HL-60 (cell line): ENCODE measurements around the gene IL3RA.
A peak's percentile ranks its signal among the peaks of the same experiment; 100 is the strongest.

Experiments
- DNase-seq, 2 experiments: peaks; one replicate each; pipeline ENCODE4 v3.0.0-alpha.2; 2010 to 2020; ENCODE audit warnings: low read depth in 1 of 2, low spot score in 1 of 2
- H3K27ac ChIP-seq: fragments of 250-450 bp; sonication (Bioruptor Pico); replicated peaks from 2 replicates; pipeline ENCODE4 v1.5.1; 2020; ENCODE audit warnings: mild to moderate bottlenecking, moderate library complexity
- H3K27me3 ChIP-seq: fragments of 250-450 bp; sonication (Bioruptor Pico); 2 replicates; pipeline ENCODE4 v1.5.1; 2021; ENCODE audit warnings: mild to moderate bottlenecking, moderate library complexity; ENCODE audit not compliant: insufficient read depth, poor library complexity, severe bottlenecking
- H3K4me3 ChIP-seq: replicated peaks from 2 replicates; pipeline ENCODE4 v1.5.1; 2011; ENCODE audit warnings: mild to moderate bottlenecking, control low read depth, low read length; ENCODE audit not compliant: insufficient read depth
- GABPA ChIP-seq: IDR thresholded peaks from 2 replicates; pipeline ENCODE4 v1.6.1; 2012; ENCODE audit warnings: low read depth
- POLR2AphosphoS5 ChIP-seq: IDR thresholded peaks from 2 replicates; pipeline ENCODE4 v1.6.1; 2012; ENCODE audit warnings: low read depth
- REST ChIP-seq: IDR thresholded peaks from 2 replicates; pipeline ENCODE4 v1.6.1; 2012; ENCODE audit warnings: low read depth; ENCODE audit not compliant: insufficient replicate concordance
- SPI1 ChIP-seq: IDR thresholded peaks from 2 replicates; pipeline ENCODE4 v1.6.1; 2012; ENCODE audit warnings: low read depth, mild to moderate bottlenecking, borderline replicate concordance
- long read RNA-seq: library from polyadenylated mRNA; unstranded; transcript quantifications from one replicate; pipeline ENCODE4 v2.0.0, GENCODE V29; 2020
- TF ChIP-seq, protein P1 (sequence below): IDR thresholded peaks from one replicate; pipeline ENCODE4 v1.5.1; 2011; ENCODE audit warnings: low read length, control low read depth, inconsistent platforms; ENCODE audit not compliant: insufficient read depth

The IL3RA gene
- long read RNA-seq, transcript IL3RA-201 (12 exons, 1,706 nt): major isoform, 7 of 14 reads
- long read RNA-seq, partial matches to known transcripts: 0 of 14 reads
- long read RNA-seq, other reads (novel, unspliced or antisense): 7 of 14 reads

- Histone ChIP-seq H3K27ac (peak within 1 kb of the TSS; percentile 64), H3K4me3 (peak within 1 kb of the TSS; percentile 56), H3K27me3 (no peaks in the 10 kb centered on the region)
- TF ChIP-seq, protein P1, sequence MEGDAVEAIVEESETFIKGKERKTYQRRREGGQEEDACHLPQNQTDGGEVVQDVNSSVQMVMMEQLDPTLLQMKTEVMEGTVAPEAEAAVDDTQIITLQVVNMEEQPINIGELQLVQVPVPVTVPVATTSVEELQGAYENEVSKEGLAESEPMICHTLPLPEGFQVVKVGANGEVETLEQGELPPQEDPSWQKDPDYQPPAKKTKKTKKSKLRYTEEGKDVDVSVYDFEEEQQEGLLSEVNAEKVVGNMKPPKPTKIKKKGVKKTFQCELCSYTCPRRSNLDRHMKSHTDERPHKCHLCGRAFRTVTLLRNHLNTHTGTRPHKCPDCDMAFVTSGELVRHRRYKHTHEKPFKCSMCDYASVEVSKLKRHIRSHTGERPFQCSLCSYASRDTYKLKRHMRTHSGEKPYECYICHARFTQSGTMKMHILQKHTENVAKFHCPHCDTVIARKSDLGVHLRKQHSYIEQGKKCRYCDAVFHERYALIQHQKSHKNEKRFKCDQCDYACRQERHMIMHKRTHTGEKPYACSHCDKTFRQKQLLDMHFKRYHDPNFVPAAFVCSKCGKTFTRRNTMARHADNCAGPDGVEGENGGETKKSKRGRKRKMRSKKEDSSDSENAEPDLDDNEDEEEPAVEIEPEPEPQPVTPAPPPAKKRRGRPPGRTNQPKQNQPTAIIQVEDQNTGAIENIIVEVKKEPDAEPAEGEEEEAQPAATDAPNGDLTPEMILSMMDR: no peak
- TF ChIP-seq REST (no peak), POLR2AphosphoS5 (no peak), SPI1 (no peak), GABPA (no peak)
- DNase-seq: peak in 1 of 2 experiments; percentile 87
Measured at GRCh38 chrX:1336331-1336943, at the start of gene IL3RA. Gene IL3RA, plus strand, starts transcription at chrX:1336785. Its CDS starts 4,981 bp downstream, at chrX:1341766.

- H3K27ac ChIP-seq: no peak overlapping the region
- H3K27me3 ChIP-seq: no peaks in the 10 kb centered on the region
- no peak overlapping the region for H3K4me3 ChIP-seq
- TF ChIP-seq POLR2AphosphoS5 (no peak), GABPA (no peak)
- DNase-seq: no peak
Measured at GRCh38 chrX:1289535-1289934, 47.0 kb upstream of the IL3RA start.

GRCh38 chrX:1291110-1291740, 45.4 kb upstream of the IL3RA start:
- no peak overlapping the region for H3K27ac ChIP-seq
- no peak overlapping the region for H3K4me3 ChIP-seq
- H3K27me3 ChIP-seq: no peaks in the 10 kb centered on the region
- DNase-seq: no peak
- TF ChIP-seq GABPA: no peak
- TF ChIP-seq REST: no peak
- TF ChIP-seq SPI1: no peak
- TF ChIP-seq POLR2AphosphoS5: no peak
- TF ChIP-seq, protein P1: no peak

DNA sequence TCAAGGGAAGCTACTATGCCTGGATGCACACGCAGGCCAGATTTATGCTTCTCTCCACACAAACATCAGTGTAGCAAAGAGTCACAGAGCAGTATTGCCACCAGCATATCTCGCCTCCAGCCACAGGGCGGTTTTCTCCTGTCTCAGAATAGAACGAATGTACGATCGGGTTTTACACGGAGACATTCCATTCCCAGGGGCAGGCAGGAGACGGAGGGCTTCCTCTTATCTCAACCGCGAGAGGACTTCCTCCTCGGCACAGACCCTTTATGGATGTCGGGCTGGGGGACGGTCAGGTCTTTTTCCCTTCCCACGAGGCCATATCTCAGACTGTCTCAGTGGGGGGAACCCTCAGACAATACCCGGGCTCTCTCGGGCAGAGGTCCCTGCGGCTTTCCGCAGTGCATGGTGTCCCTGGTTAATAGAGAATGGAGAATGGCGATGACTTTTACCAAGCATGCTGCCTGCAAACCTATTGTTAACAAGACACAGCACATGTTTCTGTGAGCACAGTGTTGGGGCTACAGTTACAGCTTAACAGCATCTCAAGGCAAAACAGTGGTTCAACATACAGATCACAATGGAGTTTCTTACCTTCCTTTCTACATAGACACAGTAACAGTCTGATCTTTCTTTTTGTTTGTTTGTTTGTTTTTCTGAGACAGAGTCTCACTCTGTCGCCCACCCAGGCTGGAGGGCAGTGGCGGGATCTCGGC, 43.9 kb upstream of the IL3RA start:
- Histone ChIP-seq H3K27ac (peak overlapping the region; percentile 41), H3K27me3 (no peaks in the 10 kb centered on the region), H3K4me3 (no peak overlapping the region)
- TF ChIP-seq SPI1 (peak; percentile 71; the same call in 1 of the 2 replicates), POLR2AphosphoS5 (no peak)
- DNase-seq: peak in 1 of 2 experiments; percentile 63
